Measurements from ENCODE around the gene NLRP5.

DNA sequence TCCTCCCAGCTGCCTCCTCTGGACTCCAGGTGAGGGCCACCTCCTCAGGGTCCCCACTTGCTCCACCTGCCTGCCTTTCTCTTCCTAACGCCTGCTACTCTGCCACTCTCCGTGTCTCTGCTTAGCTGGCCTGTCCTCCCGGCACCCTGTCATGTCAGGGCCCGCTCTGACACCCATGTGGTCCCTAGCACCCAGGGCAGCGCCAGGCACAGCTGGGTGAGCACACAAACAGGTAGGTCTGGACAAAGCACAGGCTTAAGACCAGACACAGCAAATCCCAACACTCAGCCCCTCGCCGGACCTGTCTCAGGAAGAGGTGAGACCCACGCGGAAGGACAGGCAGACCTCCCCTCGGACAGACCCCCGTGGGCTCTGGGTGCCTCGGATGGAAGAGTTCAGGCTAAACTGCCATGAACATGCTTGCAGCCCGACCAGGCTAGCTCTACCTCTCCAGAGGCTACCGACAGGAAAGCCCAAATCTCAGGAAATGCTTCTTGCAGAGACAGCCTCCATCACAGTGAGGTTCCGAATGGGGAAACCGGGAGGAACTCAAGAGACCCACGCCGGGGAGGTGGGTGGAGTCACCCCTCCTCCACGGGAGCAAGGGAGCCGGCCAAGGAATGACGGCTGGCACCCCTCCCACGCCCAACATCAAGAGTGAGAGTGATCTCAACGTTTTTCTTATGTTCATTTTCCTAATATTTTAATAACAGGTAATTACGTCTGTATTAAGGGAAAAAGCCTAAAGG, 122.0 kb downstream of the NLRP5 start:
- TF ChIP-seq, protein P1, sequence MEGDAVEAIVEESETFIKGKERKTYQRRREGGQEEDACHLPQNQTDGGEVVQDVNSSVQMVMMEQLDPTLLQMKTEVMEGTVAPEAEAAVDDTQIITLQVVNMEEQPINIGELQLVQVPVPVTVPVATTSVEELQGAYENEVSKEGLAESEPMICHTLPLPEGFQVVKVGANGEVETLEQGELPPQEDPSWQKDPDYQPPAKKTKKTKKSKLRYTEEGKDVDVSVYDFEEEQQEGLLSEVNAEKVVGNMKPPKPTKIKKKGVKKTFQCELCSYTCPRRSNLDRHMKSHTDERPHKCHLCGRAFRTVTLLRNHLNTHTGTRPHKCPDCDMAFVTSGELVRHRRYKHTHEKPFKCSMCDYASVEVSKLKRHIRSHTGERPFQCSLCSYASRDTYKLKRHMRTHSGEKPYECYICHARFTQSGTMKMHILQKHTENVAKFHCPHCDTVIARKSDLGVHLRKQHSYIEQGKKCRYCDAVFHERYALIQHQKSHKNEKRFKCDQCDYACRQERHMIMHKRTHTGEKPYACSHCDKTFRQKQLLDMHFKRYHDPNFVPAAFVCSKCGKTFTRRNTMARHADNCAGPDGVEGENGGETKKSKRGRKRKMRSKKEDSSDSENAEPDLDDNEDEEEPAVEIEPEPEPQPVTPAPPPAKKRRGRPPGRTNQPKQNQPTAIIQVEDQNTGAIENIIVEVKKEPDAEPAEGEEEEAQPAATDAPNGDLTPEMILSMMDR (conservative IDR thresholded peaks at IDR 0.05): no peak
- TF ChIP-seq EZH2 (IDR thresholded peaks at IDR 0.05; ENCODE audit: low read depth): no peak
